ENCODE results near the gene ZBTB20.

Gene ZBTB20

DNA sequence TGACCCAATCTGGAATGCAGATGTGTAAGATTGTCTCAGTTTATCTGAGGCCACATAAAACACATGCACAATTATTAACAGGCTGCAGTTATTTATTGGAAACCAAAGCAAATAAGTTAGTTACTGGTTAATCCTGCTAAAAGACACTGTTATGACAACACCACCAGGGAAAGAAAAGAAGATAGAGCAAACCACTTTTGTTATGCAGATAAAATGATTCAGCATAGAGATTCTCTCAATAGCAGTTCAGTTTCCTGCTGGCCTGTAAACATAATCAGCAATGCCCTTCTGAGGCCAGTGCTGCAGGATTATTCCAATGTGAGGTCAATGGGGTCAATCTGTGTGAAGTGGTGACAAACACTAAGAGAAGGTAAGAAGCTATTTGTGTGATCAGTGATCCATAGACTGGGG is 244.4 kb downstream of the ZBTB20 start:
- peak in 1 of 2 experiments; percentile 18 for DNase-seq

DNA sequence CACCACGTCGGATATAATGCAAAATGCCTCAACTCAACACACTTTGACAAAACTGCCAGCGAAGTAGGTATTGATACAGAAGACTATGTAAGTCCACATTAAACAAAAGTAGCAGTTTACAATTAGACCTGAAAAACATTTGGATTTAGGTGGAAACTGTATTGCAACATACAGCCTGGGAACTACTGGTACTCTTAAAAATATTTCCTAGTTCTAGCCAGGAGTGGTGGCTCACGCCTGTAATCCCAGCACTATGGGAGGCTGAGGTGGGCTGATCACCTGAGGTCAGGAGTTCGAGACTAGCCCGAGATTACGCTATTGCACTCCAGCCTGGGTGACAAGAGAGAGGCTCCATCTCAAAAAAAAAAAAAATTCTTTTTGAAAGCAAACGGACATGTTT is 246.2 kb downstream of the ZBTB20 start:
- no peak for DNase-seq

GRCh38 chr3:114899186-114899931 is 247.7 kb downstream of the ZBTB20 start:
- peak; percentile 96 to 97 for DNase-seq

- DNase-seq = no peak
These were observed 250.1 kb downstream of the ZBTB20 start for GRCh38 chr3:114896978-114897377.

DNA sequence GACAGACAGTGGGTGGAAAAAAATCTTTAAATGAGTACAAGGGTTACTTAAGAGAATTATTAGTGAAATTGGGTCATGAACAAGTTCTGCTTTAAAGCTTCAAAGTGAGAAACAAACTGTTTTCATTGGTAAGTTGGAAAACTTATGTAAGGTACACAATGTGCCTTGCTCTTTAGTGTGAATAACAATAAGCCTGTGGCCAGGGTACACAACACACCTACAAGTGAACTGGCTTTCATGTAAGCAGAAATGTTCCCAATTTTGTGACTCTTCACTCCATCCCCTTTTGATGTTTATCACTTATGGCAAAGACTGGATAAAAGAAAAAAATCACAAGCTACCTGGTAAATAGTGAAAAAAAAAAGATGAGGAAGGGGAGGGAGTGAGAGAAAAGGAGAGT is 253.7 kb downstream of the ZBTB20 start:
- no peak for DNase-seq

DNA sequence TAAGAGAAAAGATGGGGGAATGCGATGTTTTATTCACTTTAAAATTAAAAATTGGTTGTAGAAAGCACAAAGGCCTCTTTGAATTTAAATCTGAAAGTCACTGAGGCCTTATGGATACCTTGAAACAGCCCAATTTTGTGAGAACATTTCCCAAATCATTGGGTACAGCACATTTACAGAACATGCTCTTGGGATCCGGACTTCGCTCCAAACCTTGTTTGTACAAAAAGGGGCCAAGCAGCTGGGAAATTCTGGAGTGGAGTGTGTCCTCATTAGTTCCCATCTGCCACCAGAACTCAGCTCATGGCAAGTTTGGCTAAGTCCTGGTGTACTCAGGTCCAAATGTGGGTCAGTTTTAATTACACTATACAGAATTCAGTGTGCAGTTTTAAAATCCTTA is 254.2 kb downstream of the ZBTB20 start:
- peak; percentile 31 to 58 for DNase-seq

GRCh38 chr3:114892131-114892879 is 254.8 kb downstream of the ZBTB20 start:
- peak; percentile 59 to 70 for DNase-seq

GRCh38 chr3:114887806-114888205 is 259.3 kb downstream of the ZBTB20 start:
- DNase-seq = no peak

GRCh38 chr3:114886905-114887304 is 260.2 kb downstream of the ZBTB20 start:
- no peak for DNase-seq

DNA sequence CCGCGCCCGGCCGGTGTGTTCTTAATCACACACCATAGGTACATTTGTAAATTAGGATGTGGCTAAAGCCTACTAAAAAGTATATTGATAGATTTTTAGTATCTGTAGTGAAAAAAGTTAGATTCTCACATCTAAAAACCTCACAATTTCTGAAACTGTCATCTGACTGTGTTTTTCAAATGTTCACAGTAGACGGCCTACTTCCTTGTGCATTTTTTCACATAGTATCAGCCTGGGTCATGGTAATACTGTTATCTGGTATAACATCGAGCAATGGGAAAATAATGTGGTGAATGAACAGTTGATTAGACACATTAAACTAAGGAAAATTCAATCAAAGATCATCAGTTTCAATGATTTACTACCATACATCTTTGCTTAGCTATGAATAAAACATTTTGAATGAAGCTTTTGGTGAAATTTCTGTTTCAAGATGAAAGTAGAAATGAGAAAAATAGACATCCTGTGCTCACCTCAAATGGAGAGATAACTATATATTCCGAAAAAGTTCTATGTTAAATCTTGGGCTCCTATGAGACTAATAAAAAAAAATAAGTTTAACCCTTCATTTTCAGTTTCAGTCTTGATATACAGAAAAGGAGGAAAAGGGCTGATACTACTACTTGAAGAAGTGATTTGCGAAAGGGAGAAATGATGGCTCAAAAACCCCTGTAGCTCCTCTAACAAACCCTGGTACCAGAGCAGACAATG is 262.7 kb downstream of the ZBTB20 start:
- no peak for DNase-seq

GRCh38 chr3:114880078-114880477 is 267.0 kb downstream of the ZBTB20 start:
- DNase-seq = peak; percentile 85 to 88

- DNase-seq = peak; percentile 66 to 78
These were observed 267.7 kb downstream of the ZBTB20 start for GRCh38 chr3:114879059-114880031.

GRCh38 chr3:114878114-114878839 is 268.8 kb downstream of the ZBTB20 start:
- DNase-seq = peak; percentile 20 to 29

DNA sequence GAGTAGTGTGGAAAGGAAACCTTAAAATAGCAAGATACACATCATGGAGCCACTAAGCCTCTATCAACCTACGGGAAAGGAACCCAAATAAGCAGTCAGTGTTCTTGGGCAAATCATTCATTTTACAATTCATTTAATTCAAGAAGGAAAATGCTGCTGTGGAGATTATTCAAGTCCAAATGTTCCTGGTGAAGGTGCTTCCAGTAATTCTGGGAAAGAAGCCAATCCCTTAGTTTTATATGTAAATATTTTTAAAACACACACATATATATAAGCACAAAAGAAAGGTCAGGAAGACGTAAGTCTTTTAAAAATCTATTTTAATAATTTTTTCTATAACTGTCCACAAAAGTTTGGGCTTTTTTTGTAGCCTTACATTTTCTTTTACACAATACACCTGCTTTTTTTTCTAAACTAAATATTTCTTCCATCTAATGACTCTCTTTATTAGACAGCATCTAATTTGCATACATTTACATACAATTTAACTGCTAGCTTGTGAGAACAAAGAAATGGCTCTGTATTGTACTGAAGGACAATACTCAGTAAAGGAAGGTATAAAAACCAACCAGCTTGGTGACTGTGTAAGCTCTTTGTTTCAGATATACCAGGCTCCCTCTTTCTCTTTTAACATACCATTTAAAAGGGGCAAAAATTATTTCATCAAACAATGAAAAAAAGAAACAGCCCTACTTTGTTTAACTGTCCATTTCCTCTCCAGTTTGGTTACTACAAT is 269.5 kb downstream of the ZBTB20 start:
- no peak for DNase-seq

GRCh38 chr3:114874522-114874971 is 272.5 kb downstream of the ZBTB20 start:
- DNase-seq = no peak

- no peak for DNase-seq
These were observed 273.5 kb downstream of the ZBTB20 start for GRCh38 chr3:114873591-114873990.

DNA sequence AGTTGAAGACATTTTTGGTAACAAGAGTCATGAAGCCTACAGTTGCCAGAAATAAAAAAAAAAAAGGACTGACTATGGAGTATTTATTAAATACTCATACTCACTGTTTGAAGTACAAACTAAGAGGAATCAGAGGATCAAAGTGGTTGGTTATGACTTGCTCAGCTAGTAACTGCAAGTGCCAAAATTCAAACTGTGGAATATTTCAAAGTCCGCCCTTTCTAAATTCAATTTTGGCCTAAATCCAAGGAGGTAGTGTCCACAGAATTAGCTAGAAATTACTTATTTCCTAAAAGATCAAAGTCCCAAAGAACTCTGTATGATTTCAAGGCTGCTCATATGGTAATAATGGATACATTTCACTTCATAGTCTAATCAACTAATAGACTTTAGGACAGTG is 274.5 kb downstream of the ZBTB20 start:
- DNase-seq = no peak

GRCh38 chr3:114872050-114872449 is 275.0 kb downstream of the ZBTB20 start:
- DNase-seq = no peak

DNA sequence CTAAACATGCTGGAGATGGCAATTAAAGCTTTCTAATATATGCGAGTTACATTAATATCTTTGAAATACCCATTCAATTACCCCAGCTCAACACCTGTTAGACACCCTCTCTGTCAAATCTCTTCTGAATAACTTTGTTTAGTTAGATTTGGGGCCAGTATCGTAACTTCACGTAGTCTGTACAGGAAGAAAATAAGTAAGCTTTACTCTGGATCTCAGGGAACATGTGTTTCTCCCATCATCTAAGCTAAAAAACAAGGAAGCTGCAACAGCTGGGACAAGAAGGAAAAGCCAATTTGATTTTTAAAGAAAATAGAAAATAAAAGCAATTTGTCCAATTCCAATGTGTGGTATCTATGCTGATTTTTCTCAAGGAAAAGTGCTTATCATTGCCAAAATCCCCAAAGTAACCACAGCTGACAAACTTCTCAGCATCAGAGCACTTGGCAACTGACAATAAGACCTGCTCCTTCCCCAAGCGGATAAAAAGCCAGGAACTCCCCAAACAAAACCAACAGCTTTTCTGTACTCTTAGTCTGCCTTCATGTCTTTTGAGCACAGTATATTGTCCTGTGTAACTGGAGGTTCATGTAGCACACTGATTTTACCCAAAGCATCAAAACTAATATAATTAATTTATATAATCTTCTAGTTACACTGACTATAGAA is 279.1 kb downstream of the ZBTB20 start:
- no peak for DNase-seq

DNA sequence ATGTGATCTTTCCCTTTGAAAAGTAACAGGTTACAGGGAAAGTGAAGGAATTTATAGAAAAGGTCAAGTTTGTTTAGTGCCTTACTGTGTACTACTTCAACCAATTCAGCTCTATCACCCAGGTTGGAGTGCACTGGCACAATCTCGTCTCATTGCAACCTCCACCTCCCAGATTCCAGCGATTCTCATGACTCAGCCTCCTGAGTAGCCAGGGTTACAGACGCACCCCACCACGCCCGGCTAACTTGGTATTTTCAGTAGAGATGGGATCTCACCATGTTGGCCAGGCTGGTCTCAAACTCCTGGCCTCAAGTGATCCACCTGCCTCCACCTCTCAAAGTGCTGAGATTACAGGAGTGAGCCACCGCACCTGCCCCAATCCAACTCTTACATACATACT is 279.7 kb downstream of the ZBTB20 start:
- no peak for DNase-seq
